ENCODE results near the gene MAP7D2. TPM values are rescaled to one million over a fixed set of nuclear protein-coding genes. Genes with fewer than 3 reads are reported as not detected.

MAP7D2 gene
- total RNA-seq, 4 donors from 2014 or later = 0.19 to 0.83 (median 0.44) TPM

- Histone ChIP-seq H3K27ac (replicated peaks in 1 of 4) (no peak overlapping the region), H3K27me3 (no peaks in the 10 kb centered on the region), H3K4me1 (no peaks in the 10 kb centered on the region), H3K36me3 (no peaks in the 10 kb centered on the region), H3K4me3 (no peak overlapping the region), H3K9me3 (no peaks in the 10 kb centered on the region)
- 84% methylated on average over 4 of the region's 4 CpGs for WGBS
- TF ChIP-seq EP300 (IDR thresholded peaks at IDR 0.05) = no peak
- TF ChIP-seq CTCF (IDR thresholded peaks at IDR 0.05) = no peak
- no peak for TF ChIP-seq POLR2A (IDR thresholded peaks at IDR 0.05; ENCODE audit: low read depth)
- no peak for TF ChIP-seq POLR2AphosphoS5 (IDR thresholded peaks at IDR 0.05)
- DNase-seq (ENCODE audit: extremely low spot score) = no peak
- intact Hi-C loops (cut with DNase I) = no loop called here
These were observed 59.2 kb downstream of the MAP7D2 start for GRCh38 chrX:20057479-20057878.

- DNase-seq (ENCODE audit: extremely low spot score) = no peak
- Histone ChIP-seq H3K27me3 (no peaks in the 10 kb centered on the region), H3K9me3 (no peaks in the 10 kb centered on the region), H3K4me3 (no peak overlapping the region), H3K4me1 (no peaks in the 10 kb centered on the region), H3K27ac (replicated peaks in 1 of 4) (no peak overlapping the region), H3K36me3 (no peaks in the 10 kb centered on the region)
- intact Hi-C loops (cut with DNase I) = no loop called here
- TF ChIP-seq POLR2AphosphoS5 (IDR thresholded peaks at IDR 0.05) (no peak), CTCF (IDR thresholded peaks at IDR 0.05) (no peak), EP300 (IDR thresholded peaks at IDR 0.05) (no peak), POLR2A (IDR thresholded peaks at IDR 0.05; ENCODE audit: low read depth) (no peak)
- WGBS = 66% methylated on average over 11 of the region's 11 CpGs
These were observed 60.0 kb downstream of the MAP7D2 start for GRCh38 chrX:20056704-20057103.

GRCh38 chrX:20053537-20053936, 63.2 kb downstream of the MAP7D2 start:
- intact Hi-C loops (cut with DNase I) = no loop called here
- no peaks in the 10 kb centered on the region for H3K36me3 ChIP-seq
- TF ChIP-seq CTCF (IDR thresholded peaks at IDR 0.05) (no peak), POLR2A (IDR thresholded peaks at IDR 0.05; ENCODE audit: low read depth) (no peak), EP300 (IDR thresholded peaks at IDR 0.05) (no peak), POLR2AphosphoS5 (IDR thresholded peaks at IDR 0.05) (no peak)
- no peak overlapping the region for H3K4me3 ChIP-seq
- H3K27ac ChIP-seq (replicated peaks in 1 of 4) = no peak overlapping the region
- H3K4me1 ChIP-seq = no peaks in the 10 kb centered on the region
- H3K9me3 ChIP-seq = no peaks in the 10 kb centered on the region
- no peak for DNase-seq (ENCODE audit: extremely low spot score)
- H3K27me3 ChIP-seq = no peaks in the 10 kb centered on the region
- WGBS = 90% methylated on average over 8 of the region's 8 CpGs

GRCh38 chrX:20046864-20047263, 69.8 kb downstream of the MAP7D2 start:
- DNase-seq (ENCODE audit: extremely low spot score) = no peak
- H3K4me3 ChIP-seq = no peak overlapping the region
- 79% methylated on average over 3 of the region's 4 CpGs for WGBS
- intact Hi-C loops (cut with DNase I) = no loop called here
- H3K4me1 ChIP-seq = no peaks in the 10 kb centered on the region
- no peaks in the 10 kb centered on the region for H3K27me3 ChIP-seq
- H3K27ac ChIP-seq (replicated peaks in 1 of 4) = no peak overlapping the region
- H3K36me3 ChIP-seq = no peaks in the 10 kb centered on the region
- TF ChIP-seq EP300 (IDR thresholded peaks at IDR 0.05) (no peak), POLR2A (IDR thresholded peaks at IDR 0.05; ENCODE audit: low read depth) (no peak), POLR2AphosphoS5 (IDR thresholded peaks at IDR 0.05) (no peak), CTCF (IDR thresholded peaks at IDR 0.05) (no peak)
- no peaks in the 10 kb centered on the region for H3K9me3 ChIP-seq

GRCh38 chrX:20046223-20046622, 70.5 kb downstream of the MAP7D2 start:
- Histone ChIP-seq H3K4me1 (no peaks in the 10 kb centered on the region), H3K4me3 (no peak overlapping the region), H3K36me3 (no peaks in the 10 kb centered on the region), H3K27ac (replicated peaks in 1 of 4) (no peak overlapping the region), H3K27me3 (no peaks in the 10 kb centered on the region), H3K9me3 (no peaks in the 10 kb centered on the region)
- WGBS = 67% methylated on average over 1 of the region's 1 CpG
- intact Hi-C loops (cut with DNase I) = no loop called here
- TF ChIP-seq EP300 (IDR thresholded peaks at IDR 0.05) (no peak), POLR2AphosphoS5 (IDR thresholded peaks at IDR 0.05) (no peak), CTCF (IDR thresholded peaks at IDR 0.05) (no peak), POLR2A (IDR thresholded peaks at IDR 0.05; ENCODE audit: low read depth) (no peak)
- no peak for DNase-seq (ENCODE audit: extremely low spot score)

Data from esophagus muscularis mucosa (tissue), 4 donors.